Type B pancreatic cell (in vitro differentiated cells): Measurements from ENCODE around the gene CYLC1. TPM values are rescaled to one million over a fixed set of nuclear protein-coding genes. Genes with fewer than 3 reads are reported as not detected.

ENCODE experiments used
- DNase-seq: peaks from one replicate; pipeline ENCODE4 v3.0.0; 2021; ENCODE audit warnings: mixed read lengths; ENCODE audit not compliant: unreplicated experiment; ENCODE audit errors: extremely low spot score
- H3K27ac Mint-ChIP-seq: 2 replicates; pipeline ENCODE4 v1.8.0; 2021; ENCODE audit warnings: mild to moderate bottlenecking, mixed read lengths
- H3K27me3 Mint-ChIP-seq: 2 replicates; pipeline ENCODE4 v1.8.0; 2021; ENCODE audit warnings: mixed read lengths
- H3K36me3 Mint-ChIP-seq: 2 replicates; pipeline ENCODE4 v1.8.0; 2021; ENCODE audit warnings: mixed read lengths
- H3K4me1 Mint-ChIP-seq: one replicate; pipeline ENCODE4 v1.8.0; 2021; ENCODE audit warnings: mixed read lengths; ENCODE audit not compliant: unreplicated experiment
- H3K4me3 Mint-ChIP-seq: 2 replicates; pipeline ENCODE4 v1.8.0; 2021; ENCODE audit warnings: mild to moderate bottlenecking, mixed read lengths
- H3K9me3 Mint-ChIP-seq: 2 replicates; pipeline ENCODE4 v1.8.0; 2021; ENCODE audit warnings: mixed read lengths
- long read RNA-seq: library from polyadenylated mRNA; unstranded; transcript quantifications from one replicate; pipeline ENCODE4 v2.0.0, GENCODE V29; 2020
- total RNA-seq: library from RNA; stranded (reverse); gene quantifications from 2 replicates; pipeline ENCODE4 v1.2.1, GENCODE V29; 2021; ENCODE audit warnings: low replicate concordance
- TF ChIP-seq, protein P1 (sequence below): fragments of 200-600 bp; sonication (generic); conservative IDR thresholded peaks from 2 replicates; pipeline ENCODE4 v1.5.0; 2021; ENCODE audit warnings: antibody characterized with exemption, mild to moderate bottlenecking

CYLC1 gene
- total RNA-seq: not detected in 2 replicates
- long read RNA-seq: 0 reads

GRCh38 chrX:83860846-83861245 is at the start of gene CYLC1:
Gene CYLC1 (plus strand): TSS chrX:83861146. CDS start chrX:83861183, 37 bp downstream.
- Mint-ChIP-seq H3K36me3 (no peaks in the 10 kb centered on the region), H3K9me3 (no peaks in the 10 kb centered on the region), H3K4me3 (no peak within 1 kb of the TSS), H3K4me1 (no peaks in the 10 kb centered on the region), H3K27me3 (no peaks in the 10 kb centered on the region), H3K27ac (no peak within 1 kb of the TSS)
- DNase-seq: no peak
- TF ChIP-seq, protein P1, sequence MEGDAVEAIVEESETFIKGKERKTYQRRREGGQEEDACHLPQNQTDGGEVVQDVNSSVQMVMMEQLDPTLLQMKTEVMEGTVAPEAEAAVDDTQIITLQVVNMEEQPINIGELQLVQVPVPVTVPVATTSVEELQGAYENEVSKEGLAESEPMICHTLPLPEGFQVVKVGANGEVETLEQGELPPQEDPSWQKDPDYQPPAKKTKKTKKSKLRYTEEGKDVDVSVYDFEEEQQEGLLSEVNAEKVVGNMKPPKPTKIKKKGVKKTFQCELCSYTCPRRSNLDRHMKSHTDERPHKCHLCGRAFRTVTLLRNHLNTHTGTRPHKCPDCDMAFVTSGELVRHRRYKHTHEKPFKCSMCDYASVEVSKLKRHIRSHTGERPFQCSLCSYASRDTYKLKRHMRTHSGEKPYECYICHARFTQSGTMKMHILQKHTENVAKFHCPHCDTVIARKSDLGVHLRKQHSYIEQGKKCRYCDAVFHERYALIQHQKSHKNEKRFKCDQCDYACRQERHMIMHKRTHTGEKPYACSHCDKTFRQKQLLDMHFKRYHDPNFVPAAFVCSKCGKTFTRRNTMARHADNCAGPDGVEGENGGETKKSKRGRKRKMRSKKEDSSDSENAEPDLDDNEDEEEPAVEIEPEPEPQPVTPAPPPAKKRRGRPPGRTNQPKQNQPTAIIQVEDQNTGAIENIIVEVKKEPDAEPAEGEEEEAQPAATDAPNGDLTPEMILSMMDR: no peak

- no peak for DNase-seq
- Mint-ChIP-seq H3K9me3 (no peaks in the 10 kb centered on the region), H3K27ac (no peak overlapping the region), H3K36me3 (no peaks in the 10 kb centered on the region), H3K4me1 (no peaks in the 10 kb centered on the region), H3K4me3 (no peak overlapping the region), H3K27me3 (no peaks in the 10 kb centered on the region)
- TF ChIP-seq, protein P1: no peak
Observed at GRCh38 chrX:83819304-83819703, 41.6 kb upstream of the CYLC1 start.

DNA sequence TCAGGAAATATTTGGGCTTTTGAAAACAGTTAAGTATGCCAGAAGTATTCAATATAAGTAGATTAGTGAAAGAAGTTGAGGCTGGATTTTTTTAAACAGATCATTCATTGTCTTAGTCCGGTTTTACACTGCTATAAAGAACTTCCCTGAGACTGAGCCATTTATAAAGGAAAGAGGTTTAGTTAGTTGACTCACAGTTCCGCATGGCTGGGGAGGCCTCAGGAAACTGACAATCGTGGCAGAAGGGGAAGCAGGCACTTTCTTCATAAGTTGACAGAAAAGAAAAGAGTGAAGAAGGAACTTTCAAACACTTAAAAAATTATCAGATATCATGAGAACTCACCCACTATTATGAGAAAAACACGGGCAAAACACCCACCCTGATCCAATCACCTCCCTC is 31.1 kb upstream of the CYLC1 start:
- TF ChIP-seq, protein P1: no peak

GRCh38 chrX:83845397-83845796 is 15.5 kb upstream of the CYLC1 start:
- H3K4me1 Mint-ChIP-seq: no peaks in the 10 kb centered on the region
- no peaks in the 10 kb centered on the region for H3K27me3 Mint-ChIP-seq
- H3K36me3 Mint-ChIP-seq: no peaks in the 10 kb centered on the region
- H3K4me3 Mint-ChIP-seq: no peak overlapping the region
- H3K9me3 Mint-ChIP-seq: no peaks in the 10 kb centered on the region
- TF ChIP-seq, protein P1: peak; percentile 82
- no peak overlapping the region for H3K27ac Mint-ChIP-seq
- DNase-seq: no peak

More for the DNA sequence above, 31.1 kb upstream of the CYLC1 start:
- no peaks in the 10 kb centered on the region for H3K36me3 Mint-ChIP-seq
- H3K9me3 Mint-ChIP-seq: no peaks in the 10 kb centered on the region
- no peaks in the 10 kb centered on the region for H3K27me3 Mint-ChIP-seq
- H3K4me1 Mint-ChIP-seq: no peaks in the 10 kb centered on the region
- no peak overlapping the region for H3K4me3 Mint-ChIP-seq
- no peak overlapping the region for H3K27ac Mint-ChIP-seq
- no peak for DNase-seq

GRCh38 chrX:83847339-83847738 is 13.6 kb upstream of the CYLC1 start:
- Mint-ChIP-seq H3K4me1 (no peaks in the 10 kb centered on the region), H3K9me3 (no peaks in the 10 kb centered on the region), H3K36me3 (no peaks in the 10 kb centered on the region), H3K27ac (no peak overlapping the region), H3K4me3 (no peak overlapping the region), H3K27me3 (no peaks in the 10 kb centered on the region)
- TF ChIP-seq, protein P1: no peak
- DNase-seq: no peak

- Mint-ChIP-seq H3K27ac (no peak overlapping the region), H3K4me3 (no peak overlapping the region), H3K36me3 (no peaks in the 10 kb centered on the region), H3K4me1 (no peaks in the 10 kb centered on the region), H3K27me3 (no peaks in the 10 kb centered on the region), H3K9me3 (no peaks in the 10 kb centered on the region)
- TF ChIP-seq, protein P1: no peak
- no peak for DNase-seq
Observed at GRCh38 chrX:83888585-83888984, 27.6 kb downstream of the CYLC1 start.
